Keratinocyte (primary cell): ENCODE data around the gene YWHAE. TPM values are rescaled to one million over a fixed set of nuclear protein-coding genes. Genes with fewer than 3 reads are reported as not detected.

ENCODE experiments used
- DNase-seq: peaks from one replicate; pipeline ENCODE4 v3.0.0-alpha.2; 2011; ENCODE audit warnings: low read depth, missing footprints, low spot score
- FAIRE-seq: peaks from 2 replicates; lab custom pipeline; 2011; peaks lifted over from hg19 to GRCh38; lab: Jason Lieb, UNC
- H2AFZ ChIP-seq: 2 replicates; pipeline ENCODE4 v1.6.0; 2012; ENCODE audit warnings: low read length, control low read depth, inconsistent platforms; ENCODE audit not compliant: control insufficient read depth
- H3K27ac ChIP-seq: 2 replicates; pipeline ENCODE4 v1.5.1; 2011; ENCODE audit warnings: low read length; ENCODE audit not compliant: control insufficient read depth, insufficient read depth
- H3K27me3 ChIP-seq: 3 replicates; pipeline ENCODE4 v1.6.0; 2011; ENCODE audit warnings: low read length; ENCODE audit not compliant: control insufficient read depth, insufficient read depth; ENCODE audit errors: extremely low read depth
- H3K36me3 ChIP-seq, 2 experiments: 2 replicates in 1 of 2; 3 replicates in 1 of 2; pipeline ENCODE4 v1.5.1; 2011; ENCODE audit warnings: low read length in 2 of 2, mild to moderate bottlenecking in 1 of 2; ENCODE audit not compliant: control insufficient read depth in 2 of 2, insufficient read depth in 2 of 2; ENCODE audit errors: extremely low read depth in 1 of 2
- H3K4me1 ChIP-seq: 3 replicates; pipeline ENCODE4 v1.5.1; 2011; ENCODE audit warnings: low read length; ENCODE audit not compliant: control insufficient read depth, insufficient read depth; ENCODE audit errors: extremely low read depth
- H3K4me2 ChIP-seq: 3 replicates; pipeline ENCODE4 v1.6.0; 2011; ENCODE audit warnings: low read depth, low read length; ENCODE audit not compliant: control insufficient read depth, insufficient read depth; ENCODE audit errors: extremely low read depth
- H3K4me3 ChIP-seq, 3 experiments: fragments of 200-600 bp in 1 of 3; sonication (generic) in 1 of 3; 2 replicates in 2 of 3; 3 replicates in 1 of 3; pipeline ENCODE4 v1.5.1; 2011 to 2016; ENCODE audit warnings: low read length in 3 of 3, mild to moderate bottlenecking in 3 of 3, control low read depth in 2 of 3, inconsistent platforms in 1 of 3, low read depth in 1 of 3, mixed read lengths in 1 of 3, mixed run types in 1 of 3, moderate library complexity in 1 of 3; ENCODE audit not compliant: control insufficient read depth in 2 of 3, insufficient read depth in 2 of 3; ENCODE audit errors: extremely low read depth in 1 of 3
- H3K79me2 ChIP-seq: 2 replicates; pipeline ENCODE4 v1.6.0; 2012; ENCODE audit warnings: low read length; ENCODE audit not compliant: control insufficient read depth, insufficient read depth
- H3K9ac ChIP-seq: 3 replicates; pipeline ENCODE4 v1.6.0; 2011; ENCODE audit warnings: low read length; ENCODE audit not compliant: control insufficient read depth, insufficient read depth; ENCODE audit errors: extremely low read depth
- H3K9me1 ChIP-seq: 3 replicates; pipeline ENCODE4 v1.6.0; 2011; ENCODE audit warnings: low read length; ENCODE audit not compliant: control insufficient read depth, insufficient read depth; ENCODE audit errors: extremely low read depth
- H3K9me3 ChIP-seq: 2 replicates; pipeline ENCODE4 v1.5.1; 2012; ENCODE audit warnings: low read depth, low read length; ENCODE audit not compliant: control insufficient read depth
- H4K20me1 ChIP-seq: 3 replicates; pipeline ENCODE4 v1.6.0; 2011; ENCODE audit warnings: low read length; ENCODE audit not compliant: control insufficient read depth, insufficient read depth; ENCODE audit errors: extremely low read depth
- CTCF ChIP-seq, 3 experiments: IDR thresholded peaks in 1 of 3; conservative IDR thresholded peaks in 1 of 3; optimal IDR thresholded peaks in 1 of 3; 2 replicates in 2 of 3; 3 replicates in 1 of 3; pipeline versions ENCODE3 to v1.5.1; 2011; ENCODE audit warnings: low read length in 3 of 3, mild to moderate bottlenecking in 3 of 3, moderate library complexity in 2 of 3, control low read depth in 1 of 3, inconsistent platforms in 1 of 3; ENCODE audit not compliant: insufficient read depth in 2 of 3; ENCODE audit errors: extremely low read depth in 1 of 3
- EZH2 ChIP-seq: IDR thresholded peaks from one replicate; pipeline ENCODE4 v1.6.1; 2012; ENCODE audit warnings: inconsistent platforms, mild to moderate bottlenecking, low read length, moderate library complexity
- dilution Hi-C: fragments of 300-500 bp; cut with MboI; formaldehyde crosslinking; loops from one replicate; pipeline ENCODE4 v1.7.0; 2020; ENCODE audit warnings: low sequenced_read_pairs; ENCODE audit not compliant: extremely low pct_ligation_motif_present
- polyA plus RNA-seq, 5 experiments: library from polyadenylated mRNA; depleted of rRNA in 3 of 5; stranded (reverse) in 3 of 5; stranded (forward) in 1 of 5; unstranded in 1 of 5; fragments of >200 nt; gene quantifications; 1 replicate in 1 of 5; 2 replicates in 3 of 5; 3 replicates in 1 of 5; pipeline versions ENCODE4 v1.2.1 to v1.2.3, GENCODE V29; 2011 to 2012; ENCODE audit warnings: missing spikeins in 2 of 5, low read depth in 1 of 5, low replicate concordance in 1 of 5

Gene YWHAE
- polyA plus RNA-seq, 1 donor (not counting 4 experiments of a cell fraction or from before 2014, with no cell fraction given): 739 TPM

GRCh38 chr17:1366234-1366633, 33.8 kb downstream of the YWHAE start:
- FAIRE-seq: no peak
- no peak for DNase-seq
- Histone ChIP-seq H3K4me1 (peaks cover 25% of the 10 kb centered on the region), H3K9ac (no peak overlapping the region), H3K79me2 (peaks cover 100% of the 10 kb centered on the region), H3K36me3 (peaks cover 9 to 32% of the 10 kb centered on the region in 2 experiments), H3K27ac (peak overlapping the region; percentile 20), H2AFZ (no peak overlapping the region), H3K9me1 (no peaks in the 10 kb centered on the region), H3K4me3 (no peak overlapping the region), H3K27me3 (no peaks in the 10 kb centered on the region), H3K9me3 (no peaks in the 10 kb centered on the region), H4K20me1 (peaks cover 76% of the 10 kb centered on the region), H3K4me2 (no peak overlapping the region)
- TF ChIP-seq CTCF (optimal IDR thresholded peaks at IDR 0.05 in 1 of 3, IDR thresholded peaks at IDR 0.05 in 1 of 3, conservative IDR thresholded peaks at IDR 0.05 in 1 of 3; ENCODE audit: extremely low read depth in 1 of 3, insufficient read depth in 2 of 3, low read length in 3 of 3) (no peak), EZH2 (no peak)
- dilution Hi-C loops: no loop called here

DNA sequence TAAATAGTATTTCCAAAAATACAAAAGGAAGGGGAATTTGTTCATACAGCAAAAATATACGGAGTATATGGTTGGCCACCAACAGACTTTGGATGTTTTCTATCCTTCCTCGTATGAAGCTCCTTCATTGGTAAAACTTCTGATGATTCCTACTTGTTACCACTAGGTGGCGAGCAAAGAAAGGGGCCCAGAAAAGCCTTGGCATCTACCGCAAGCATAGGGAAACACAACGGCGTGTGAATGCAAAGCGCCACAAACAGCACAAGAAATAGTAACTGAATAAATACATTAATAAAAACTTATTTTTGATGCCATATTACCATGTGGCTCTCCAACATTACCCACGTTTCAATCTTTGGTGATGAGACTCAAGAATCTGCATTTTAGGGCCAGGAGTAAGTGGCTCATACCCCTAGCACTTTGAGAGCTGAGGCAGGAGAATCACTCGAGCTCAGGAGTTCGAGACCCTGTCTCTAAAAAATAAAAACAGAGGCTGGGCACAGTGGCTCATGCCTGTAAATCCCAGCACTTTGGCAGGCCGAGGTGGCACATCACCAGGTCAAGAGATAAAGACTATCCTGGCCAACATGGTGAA, 34.5 kb downstream of the YWHAE start:
- TF ChIP-seq EZH2: no peak
- peak; percentile 70 to 86 (median 77) for TF ChIP-seq CTCF (optimal IDR thresholded peaks at IDR 0.05 in 1 of 3, IDR thresholded peaks at IDR 0.05 in 1 of 3, conservative IDR thresholded peaks at IDR 0.05 in 1 of 3; ENCODE audit: extremely low read depth in 1 of 3, insufficient read depth in 2 of 3, low read length in 3 of 3)
- Histone ChIP-seq H2AFZ (no peak overlapping the region), H3K9me1 (no peaks in the 10 kb centered on the region), H3K79me2 (peaks cover 100% of the 10 kb centered on the region), H3K9me3 (no peaks in the 10 kb centered on the region), H3K27me3 (no peaks in the 10 kb centered on the region), H3K27ac (no peak overlapping the region), H3K4me1 (peaks cover 25% of the 10 kb centered on the region), H4K20me1 (peaks cover 76% of the 10 kb centered on the region), H3K9ac (no peak overlapping the region), H3K4me2 (peak overlapping the region; percentile 45), H3K4me3 (peak overlapping the region in 1 of 3 experiments; percentile 18), H3K36me3 (peaks cover 12 to 33% of the 10 kb centered on the region in 2 experiments)
- FAIRE-seq: peak; percentile 53
- DNase-seq: peak; percentile 35
- dilution Hi-C loops: no loop called here
